ENCODE results near the gene CBLN1.
"Not testable (repeated sequence)": the region's sequence is repeated elsewhere in the genome, so short reads cannot be mapped to it uniquely, and the experiment has no call there.

Gene CBLN1

GRCh38 chr16:49277766-49278566 lies 3.7 kb downstream of the CBLN1 start:
- in situ Hi-C loops (cut with HindIII; ENCODE audit: low sequenced_read_pairs): no loop called here

- in situ Hi-C loops (cut with HindIII; ENCODE audit: low sequenced_read_pairs): no loop called here
These were observed 4.3 kb downstream of the CBLN1 start for GRCh38 chr16:49277386-49277742.

- in situ Hi-C loops (cut with HindIII; ENCODE audit: low sequenced_read_pairs): no loop called here
These were observed 4.8 kb downstream of the CBLN1 start for GRCh38 chr16:49276646-49277385.

GRCh38 chr16:49275870-49276269 lies 5.8 kb downstream of the CBLN1 start:
- in situ Hi-C loops (cut with HindIII; ENCODE audit: low sequenced_read_pairs): no loop called here

- in situ Hi-C loops (cut with HindIII; ENCODE audit: low sequenced_read_pairs): no loop called here
These were observed 6.4 kb downstream of the CBLN1 start for GRCh38 chr16:49275050-49275730.

- in situ Hi-C loops (cut with HindIII; ENCODE audit: low sequenced_read_pairs): no loop called here
These were observed 7.0 kb downstream of the CBLN1 start for GRCh38 chr16:49274591-49274990.

GRCh38 chr16:49273771-49274170 lies 7.9 kb downstream of the CBLN1 start:
- in situ Hi-C loops (cut with HindIII; ENCODE audit: low sequenced_read_pairs): no loop called here

GRCh38 chr16:49271363-49271762 lies 10.3 kb downstream of the CBLN1 start:
- in situ Hi-C loops (cut with HindIII; ENCODE audit: low sequenced_read_pairs): no loop called here

GRCh38 chr16:49269201-49269600 lies 12.4 kb downstream of the CBLN1 start:
- in situ Hi-C loops (cut with HindIII; ENCODE audit: low sequenced_read_pairs): no loop called here

GRCh38 chr16:49268667-49269066 lies 13.0 kb downstream of the CBLN1 start:
- in situ Hi-C loops (cut with HindIII; ENCODE audit: low sequenced_read_pairs): no loop called here

GRCh38 chr16:49262501-49262900 lies 19.1 kb downstream of the CBLN1 start:
- in situ Hi-C loops (cut with HindIII; ENCODE audit: low sequenced_read_pairs): no loop called here

GRCh38 chr16:49261930-49262329 lies 19.7 kb downstream of the CBLN1 start:
- in situ Hi-C loops (cut with HindIII; ENCODE audit: low sequenced_read_pairs): no loop called here

- in situ Hi-C loops (cut with HindIII; ENCODE audit: low sequenced_read_pairs): no loop called here
These were observed 20.6 kb downstream of the CBLN1 start for GRCh38 chr16:49260956-49261530.

GRCh38 chr16:49260253-49260652 lies 21.4 kb downstream of the CBLN1 start:
- in situ Hi-C loops (cut with HindIII; ENCODE audit: low sequenced_read_pairs): no loop called here

- in situ Hi-C loops (cut with HindIII; ENCODE audit: low sequenced_read_pairs): no loop called here
These were observed 22.3 kb downstream of the CBLN1 start for GRCh38 chr16:49259330-49259729.

- in situ Hi-C loops (cut with HindIII; ENCODE audit: low sequenced_read_pairs): no loop called here
These were observed 30.9 kb downstream of the CBLN1 start for GRCh38 chr16:49250689-49251088.

GRCh38 chr16:49248227-49248626 lies 33.4 kb downstream of the CBLN1 start:
- in situ Hi-C loops (cut with HindIII; ENCODE audit: low sequenced_read_pairs): no loop called here

GRCh38 chr16:49236216-49236615 lies 45.4 kb downstream of the CBLN1 start:
- in situ Hi-C loops (cut with HindIII; ENCODE audit: low sequenced_read_pairs): no loop called here

GRCh38 chr16:49228335-49228734 lies 53.3 kb downstream of the CBLN1 start:
- in situ Hi-C loops (cut with HindIII; ENCODE audit: low sequenced_read_pairs): not testable (repeated sequence)

All from DLD1 (cell line).